Mesendoderm (in vitro differentiated cells): Measurements from ENCODE around the gene MYCBP.

Experiments
- DNase-seq: peaks from one replicate; pipeline ENCODE4 v3.0.0; 2013
- H2AK5ac ChIP-seq: 2 replicates; pipeline ENCODE4 v1.6.1; 2013; ENCODE audit warnings: low read length, inconsistent platforms
- H2BK120ac ChIP-seq: 2 replicates; pipeline ENCODE4 v1.6.1; 2013; ENCODE audit warnings: low read depth, mild to moderate bottlenecking, low read length, moderate library complexity, mixed read lengths
- H2BK15ac ChIP-seq: replicated peaks from 2 replicates; pipeline ENCODE4 v1.6.1; 2013; ENCODE audit warnings: low read depth, mild to moderate bottlenecking, moderate library complexity
- H2BK5ac ChIP-seq: 2 replicates; pipeline ENCODE4 v1.6.1; 2013; ENCODE audit warnings: low read length, inconsistent platforms
- H3K18ac ChIP-seq: 2 replicates; pipeline ENCODE4 v1.6.1; 2013; ENCODE audit warnings: mild to moderate bottlenecking, low read length, mixed read lengths
- H3K23ac ChIP-seq: one replicate; pipeline ENCODE4 v1.6.1; 2013; ENCODE audit warnings: low read length
- H3K27ac ChIP-seq: 2 replicates; pipeline ENCODE4 v1.5.1; 2013; ENCODE audit warnings: low read depth, mild to moderate bottlenecking, inconsistent platforms, low read length, moderate library complexity
- H3K27me3 ChIP-seq: 2 replicates; pipeline ENCODE4 v1.6.1; 2013; ENCODE audit warnings: low read length, control low read depth, mild to moderate bottlenecking, inconsistent platforms; ENCODE audit not compliant: insufficient read depth, poor library complexity
- H3K36me3 ChIP-seq: 2 replicates; pipeline ENCODE4 v1.6.1; 2013; ENCODE audit warnings: low read length, inconsistent platforms; ENCODE audit not compliant: control insufficient read depth, insufficient read depth
- H3K4ac ChIP-seq: one replicate; pipeline ENCODE4 v1.6.1; 2013; ENCODE audit warnings: low read depth, mild to moderate bottlenecking, low read length, moderate library complexity
- H3K4me1 ChIP-seq: 2 replicates; pipeline ENCODE4 v1.6.1; 2013; ENCODE audit warnings: low read depth, low read length, inconsistent platforms; ENCODE audit not compliant: control insufficient read depth
- H3K4me2 ChIP-seq: 2 replicates; pipeline ENCODE4 v1.6.1; 2013; ENCODE audit warnings: low read length
- H3K4me3 ChIP-seq: 2 replicates; pipeline ENCODE4 v1.5.1; 2013; ENCODE audit warnings: mild to moderate bottlenecking, low read length
- H3K56ac ChIP-seq: one replicate; pipeline ENCODE4 v1.6.1; 2013; ENCODE audit warnings: low read length
- H3K79me1 ChIP-seq: 2 replicates; pipeline ENCODE4 v1.6.1; 2013; ENCODE audit warnings: low read length, inconsistent platforms
- H3K79me2 ChIP-seq: 2 replicates; pipeline ENCODE4 v1.6.1; 2013; ENCODE audit warnings: mild to moderate bottlenecking, low read length; ENCODE audit not compliant: control insufficient read depth, insufficient read depth
- H3K9ac ChIP-seq: 2 replicates; pipeline ENCODE4 v1.6.1; 2013; ENCODE audit warnings: low read length, inconsistent platforms
- H4K5ac ChIP-seq: one replicate; pipeline ENCODE4 v1.6.1; 2013; ENCODE audit warnings: low read length
- H4K8ac ChIP-seq: one replicate; pipeline ENCODE4 v1.6.1; 2013; ENCODE audit warnings: low read depth, mild to moderate bottlenecking, control low read depth, low read length, moderate library complexity
- WGBS: extraction: QIAGEN DNeasy Blood & Tissue Kit; methylation state at CpG from one replicate; pipeline ENCODE4 v1.1.7; 2013; ENCODE audit warnings: low lambda C conversion rate, missing lambda C conversion rate; ENCODE audit not compliant: insufficient coverage; ENCODE audit errors: extremely low coverage; 5-methylcytosine and 5-hydroxymethylcytosine counted together

MYCBP gene

DNA sequence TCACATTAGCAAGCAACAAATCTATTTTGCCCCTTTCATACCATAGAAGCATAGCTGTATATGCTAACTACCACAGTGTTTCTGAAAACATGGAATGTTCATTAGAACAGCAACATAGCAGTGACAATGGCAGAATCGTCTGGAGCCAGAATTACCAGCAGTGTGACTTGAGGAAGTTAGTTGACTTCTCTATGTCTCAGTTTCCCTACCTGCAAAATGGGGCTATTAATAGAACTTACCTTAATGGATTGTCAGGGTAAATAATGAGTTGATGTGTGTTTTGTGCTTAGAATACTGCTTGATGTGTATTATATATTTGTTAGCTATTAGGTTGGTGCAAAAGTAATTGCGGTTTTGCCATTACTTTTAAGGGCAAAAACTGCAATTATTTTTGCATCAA lies 23.0 kb upstream of the MYCBP start:
- no peak overlapping the region for H4K8ac ChIP-seq
- H3K36me3 ChIP-seq, result no peaks in the 10 kb centered on the region
- H2BK15ac ChIP-seq, result no peak overlapping the region
- no peak overlapping the region for H3K4me3 ChIP-seq
- H3K27ac ChIP-seq, result no peak overlapping the region
- no peak overlapping the region for H3K4ac ChIP-seq
- H3K9ac ChIP-seq, result no peak overlapping the region
- no peaks in the 10 kb centered on the region for H3K79me1 ChIP-seq
- H3K56ac ChIP-seq, result no peak overlapping the region
- no peak overlapping the region for H3K18ac ChIP-seq
- no CpG with 5 or more reads among the region's 2 CpGs for WGBS
- no peaks in the 10 kb centered on the region for H3K27me3 ChIP-seq
- no peak for DNase-seq
- H3K4me1 ChIP-seq, result no peaks in the 10 kb centered on the region
- H2AK5ac ChIP-seq, result no peak overlapping the region
- H3K79me2 ChIP-seq, result no peaks in the 10 kb centered on the region
- H2BK120ac ChIP-seq, result no peak overlapping the region
- H4K5ac ChIP-seq, result no peak overlapping the region
- H3K4me2 ChIP-seq, result no peak overlapping the region
- no peak overlapping the region for H3K23ac ChIP-seq
- H2BK5ac ChIP-seq, result no peak overlapping the region

DNA sequence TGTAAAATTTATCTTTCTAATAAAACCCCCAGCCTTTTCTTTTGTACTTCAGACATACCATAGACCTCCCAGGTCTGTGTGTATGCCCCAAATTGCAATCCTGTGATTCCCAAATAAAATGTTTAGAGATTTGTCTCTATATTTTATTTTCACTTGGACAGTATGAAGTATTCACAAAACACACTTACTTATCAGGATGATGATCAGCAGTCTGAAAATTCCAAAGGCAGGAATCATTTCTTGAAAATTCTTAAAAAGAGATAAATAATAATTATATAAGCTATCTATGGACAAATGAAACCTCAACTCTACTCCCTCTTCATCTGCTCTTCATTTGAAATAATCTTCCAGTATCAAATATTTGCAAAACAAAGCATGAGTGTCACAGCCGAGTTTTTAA lies 19.8 kb upstream of the MYCBP start:
- H3K4me3 ChIP-seq, result no peak overlapping the region
- no peak overlapping the region for H2AK5ac ChIP-seq
- WGBS, result no CpG with 5 or more reads among the region's 1 CpG
- H3K9ac ChIP-seq, result no peak overlapping the region
- H3K4me2 ChIP-seq, result no peak overlapping the region
- H3K36me3 ChIP-seq, result no peaks in the 10 kb centered on the region
- no peak overlapping the region for H3K4ac ChIP-seq
- no peak overlapping the region for H3K27ac ChIP-seq
- H3K23ac ChIP-seq, result no peak overlapping the region
- no peaks in the 10 kb centered on the region for H3K79me1 ChIP-seq
- no peak overlapping the region for H3K56ac ChIP-seq
- no peak overlapping the region for H3K18ac ChIP-seq
- no peak overlapping the region for H4K8ac ChIP-seq
- H2BK120ac ChIP-seq, result no peak overlapping the region
- H4K5ac ChIP-seq, result no peak overlapping the region
- H2BK5ac ChIP-seq, result no peak overlapping the region
- no peaks in the 10 kb centered on the region for H3K27me3 ChIP-seq
- no peaks in the 10 kb centered on the region for H3K79me2 ChIP-seq
- DNase-seq, result no peak
- no peaks in the 10 kb centered on the region for H3K4me1 ChIP-seq
- H2BK15ac ChIP-seq, result no peak overlapping the region

DNA sequence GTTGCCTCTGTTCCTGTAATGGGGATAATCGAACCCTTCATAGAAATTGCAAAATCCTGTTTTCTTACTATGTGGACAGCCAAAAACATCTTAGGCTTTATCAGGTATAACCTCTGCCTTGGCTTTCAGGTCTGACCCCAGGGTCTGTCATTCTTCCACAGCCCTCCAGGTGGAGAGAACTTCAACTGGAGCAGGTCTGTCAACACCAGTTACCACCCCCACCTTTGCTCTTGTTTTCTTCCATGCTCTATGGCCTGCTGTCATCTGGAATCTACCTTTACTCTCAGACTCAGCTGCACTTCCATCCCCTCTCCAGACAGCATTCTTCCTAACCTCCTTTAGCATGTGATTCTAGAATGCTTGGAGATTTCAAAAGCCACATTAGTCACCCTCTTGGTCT lies 18.6 kb upstream of the MYCBP start:
- Histone ChIP-seq H2BK120ac (no peak overlapping the region), H3K18ac (no peak overlapping the region), H3K79me1 (no peaks in the 10 kb centered on the region), H4K8ac (no peak overlapping the region), H3K27me3 (no peaks in the 10 kb centered on the region), H3K56ac (no peak overlapping the region), H3K27ac (no peak overlapping the region), H3K4me1 (no peaks in the 10 kb centered on the region), H3K79me2 (no peaks in the 10 kb centered on the region), H3K4me3 (no peak overlapping the region), H3K4me2 (no peak overlapping the region), H3K9ac (no peak overlapping the region), H2BK15ac (no peak overlapping the region), H3K36me3 (no peaks in the 10 kb centered on the region), H2AK5ac (no peak overlapping the region), H3K4ac (no peak overlapping the region), H4K5ac (no peak overlapping the region), H3K23ac (no peak overlapping the region), H2BK5ac (no peak overlapping the region)
- DNase-seq, result peak; percentile 71
- WGBS, result no CpG with 5 or more reads among the region's 1 CpG

DNA sequence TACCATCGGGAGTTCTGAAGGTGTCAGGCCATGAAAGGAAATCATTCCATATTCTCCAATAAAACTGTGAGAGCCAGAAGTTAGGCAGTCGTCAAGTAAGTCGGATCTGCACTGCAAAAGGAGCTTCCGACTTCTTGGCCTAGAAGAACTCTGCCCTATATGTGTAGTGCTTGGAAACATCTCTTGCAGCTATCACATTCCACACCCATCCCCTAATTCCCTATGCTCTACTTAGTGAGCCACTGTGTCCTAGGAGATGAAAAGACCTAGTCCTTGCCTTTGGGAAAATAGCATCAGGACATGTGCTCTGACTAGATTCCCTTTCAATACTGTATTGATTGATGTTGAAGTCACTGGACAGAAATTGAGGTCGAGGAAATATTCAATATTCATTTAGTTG lies 16.4 kb upstream of the MYCBP start:
- Histone ChIP-seq H3K4me3 (no peak overlapping the region), H3K79me1 (no peaks in the 10 kb centered on the region), H4K8ac (no peak overlapping the region), H2BK15ac (no peak overlapping the region), H3K18ac (no peak overlapping the region), H3K27ac (no peak overlapping the region), H3K4me1 (no peaks in the 10 kb centered on the region), H2BK5ac (no peak overlapping the region), H3K4me2 (no peak overlapping the region), H4K5ac (no peak overlapping the region), H2BK120ac (no peak overlapping the region), H3K36me3 (no peaks in the 10 kb centered on the region), H2AK5ac (no peak overlapping the region), H3K4ac (no peak overlapping the region), H3K9ac (no peak overlapping the region), H3K79me2 (no peaks in the 10 kb centered on the region), H3K23ac (no peak overlapping the region), H3K27me3 (no peaks in the 10 kb centered on the region), H3K56ac (no peak overlapping the region)
- WGBS, result no CpG with 5 or more reads among the region's 5 CpGs
- no peak for DNase-seq

DNA sequence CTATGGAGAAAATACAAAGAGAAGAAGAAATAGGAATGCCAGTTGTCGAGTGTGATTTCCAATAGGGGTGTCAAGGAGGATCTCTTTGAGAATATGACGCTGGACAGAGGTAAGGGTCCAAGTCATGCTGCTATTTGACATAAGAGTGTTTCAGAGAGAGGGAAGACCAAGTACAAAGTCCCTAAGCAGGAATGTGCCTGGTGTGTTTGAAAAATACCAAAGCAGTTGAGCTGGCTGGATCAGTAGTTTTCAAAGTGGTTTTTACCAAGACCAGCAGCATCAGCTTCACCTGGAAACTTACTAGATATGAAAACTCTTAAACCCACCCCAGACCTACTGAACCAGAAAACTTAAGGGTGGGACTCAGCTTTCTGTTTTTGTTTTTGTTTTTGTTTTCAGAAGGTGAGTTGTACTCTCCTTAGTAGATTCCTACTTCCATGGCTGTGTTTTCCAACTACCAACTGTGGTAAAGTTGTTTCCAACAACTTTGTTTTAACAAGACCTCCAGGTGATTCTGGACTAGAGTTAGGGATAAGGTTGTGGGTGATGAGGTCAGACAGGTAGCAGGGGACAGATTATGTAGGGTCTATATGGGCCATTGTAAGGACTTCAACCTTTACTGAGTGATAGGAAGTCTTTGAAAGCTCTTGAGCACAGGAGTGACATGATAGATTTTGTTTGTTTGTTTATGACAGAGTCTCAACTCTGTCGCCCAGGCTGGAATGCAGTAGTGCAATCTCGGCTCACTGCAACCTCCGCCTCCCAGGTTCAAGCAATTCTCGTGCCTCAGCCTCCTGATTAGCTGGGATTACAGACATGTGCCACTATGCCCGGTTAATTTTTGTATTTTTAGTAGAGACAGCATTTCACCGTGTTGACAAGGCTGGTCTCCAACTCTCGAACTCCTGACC lies 15.5 kb upstream of the MYCBP start:
- DNase-seq, result no peak
- no CpG with 5 or more reads among the region's 9 CpGs for WGBS
- H3K18ac ChIP-seq, result no peak overlapping the region

DNA sequence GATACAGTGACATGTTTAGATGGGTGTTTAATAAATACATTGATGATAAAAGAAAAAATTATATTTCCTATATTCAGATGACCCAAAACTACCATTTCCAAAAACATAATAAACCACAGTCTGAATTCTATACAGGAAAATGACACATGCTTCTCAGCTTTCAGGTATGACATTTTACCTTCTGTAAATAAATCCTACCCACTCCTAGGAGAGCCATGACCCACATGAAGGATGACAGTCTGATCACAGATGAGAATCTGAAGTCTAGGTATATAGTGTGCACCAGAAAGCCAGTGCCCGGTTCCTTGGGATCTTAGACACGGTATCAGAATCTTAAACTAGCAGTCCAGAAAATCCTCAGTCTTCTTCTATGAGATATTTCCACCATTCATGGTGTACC lies 11.9 kb upstream of the MYCBP start:
- Histone ChIP-seq H2BK5ac (no peak overlapping the region), H4K5ac (no peak overlapping the region), H3K4me3 (no peak overlapping the region), H3K79me1 (no peaks in the 10 kb centered on the region), H3K27me3 (no peaks in the 10 kb centered on the region), H3K79me2 (no peaks in the 10 kb centered on the region), H3K56ac (no peak overlapping the region), H3K4me1 (no peaks in the 10 kb centered on the region), H3K18ac (no peak overlapping the region), H2AK5ac (no peak overlapping the region), H3K4me2 (no peak overlapping the region), H3K36me3 (no peaks in the 10 kb centered on the region), H2BK15ac (no peak overlapping the region), H3K23ac (no peak overlapping the region), H4K8ac (no peak overlapping the region), H3K9ac (no peak overlapping the region), H3K4ac (no peak overlapping the region), H2BK120ac (no peak overlapping the region), H3K27ac (no peak overlapping the region)
- no CpG with 5 or more reads among the region's 2 CpGs for WGBS
- DNase-seq, result no peak

More for the DNA sequence above, 15.5 kb upstream of the MYCBP start:
- no peak overlapping the region for H3K9ac ChIP-seq
- H3K4me1 ChIP-seq, result no peaks in the 10 kb centered on the region
- no peak overlapping the region for H3K4ac ChIP-seq
- H2BK120ac ChIP-seq, result no peak overlapping the region
- no peak overlapping the region for H3K23ac ChIP-seq
- H2BK15ac ChIP-seq, result no peak overlapping the region
- no peak overlapping the region for H4K5ac ChIP-seq
- H3K27me3 ChIP-seq, result no peaks in the 10 kb centered on the region
- no peak overlapping the region for H3K27ac ChIP-seq
- H3K4me2 ChIP-seq, result no peak overlapping the region
- no peaks in the 10 kb centered on the region for H3K79me1 ChIP-seq
- H3K56ac ChIP-seq, result no peak overlapping the region
- H2AK5ac ChIP-seq, result no peak overlapping the region
- H3K4me3 ChIP-seq, result no peak overlapping the region
- no peaks in the 10 kb centered on the region for H3K36me3 ChIP-seq
- H3K79me2 ChIP-seq, result no peaks in the 10 kb centered on the region
- no peak overlapping the region for H4K8ac ChIP-seq
- no peak overlapping the region for H2BK5ac ChIP-seq
